HG03175 (cell line): ENCODE data around the gene OOEP.
A peak's percentile ranks its signal among the peaks of the same experiment; 100 is the strongest.
"Not testable (repeated sequence)": the region's sequence is repeated elsewhere in the genome, so short reads cannot be mapped to it uniquely, and the experiment has no call there.

Experiments used
- ATAC-seq: cut with Tn5 transposase; IDR thresholded peaks from one replicate; pipeline ENCODE4 v1.9.1; 2021; ENCODE audit warnings: mild to moderate bottlenecking, moderate library complexity; ENCODE audit not compliant: unreplicated experiment

OOEP gene

DNA sequence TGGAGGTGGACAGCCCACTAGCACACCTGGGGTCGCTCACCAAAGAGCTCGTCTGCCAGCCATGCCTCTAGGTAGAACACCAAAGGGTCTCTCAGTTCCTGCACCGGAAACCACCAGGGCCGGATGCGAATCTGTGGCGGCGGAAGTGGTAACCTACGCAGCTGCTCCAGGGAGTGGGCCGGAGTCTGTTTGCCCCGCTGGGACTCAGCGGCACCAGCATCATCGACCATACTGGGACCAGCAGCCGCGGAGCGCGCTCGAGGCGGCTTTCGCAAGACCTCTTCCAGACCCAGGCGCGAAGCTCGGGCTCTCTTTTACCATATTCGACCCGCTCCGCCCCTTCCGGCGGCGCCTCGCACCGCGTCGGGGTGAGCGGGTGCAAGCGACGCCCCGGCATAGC is at the start of gene OOEP:
TSS of gene OOEP (minus strand) at position 335 of the 400 bp plus-strand sequence. CDS start at position 230, 105 bp downstream.
- no peak for ATAC-seq

DNA sequence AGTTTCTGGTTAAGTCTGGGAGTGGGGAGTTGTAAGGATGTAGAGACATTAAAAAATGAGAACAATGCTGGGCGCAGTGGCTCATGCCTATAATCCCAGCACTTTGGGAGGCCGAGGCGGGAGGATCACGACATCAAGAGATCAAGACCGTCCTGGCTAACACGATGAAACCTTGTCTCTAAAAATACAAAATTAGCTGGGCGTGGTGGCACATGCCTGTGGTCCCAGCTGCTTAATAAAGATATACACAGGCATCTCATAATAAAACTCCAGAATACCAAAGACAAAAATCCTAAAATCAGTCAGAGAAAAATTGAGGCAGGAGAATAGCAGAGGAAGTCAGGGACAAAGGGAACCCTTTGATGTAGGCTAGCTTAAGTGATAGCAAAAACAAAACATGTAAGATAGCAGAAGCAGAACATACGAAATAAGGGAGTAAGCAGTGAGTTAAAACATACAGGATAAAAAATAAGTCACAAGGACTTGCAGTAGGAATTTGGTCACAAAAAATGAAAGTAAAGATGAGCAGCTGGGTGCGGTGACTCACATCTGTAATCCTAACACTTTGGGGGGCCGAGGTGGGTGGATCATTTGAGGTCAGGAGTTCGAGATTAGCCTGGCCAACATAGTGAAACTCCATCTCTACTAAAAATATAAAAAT is 48.5 kb upstream of the OOEP start:
- no peak for ATAC-seq

DNA sequence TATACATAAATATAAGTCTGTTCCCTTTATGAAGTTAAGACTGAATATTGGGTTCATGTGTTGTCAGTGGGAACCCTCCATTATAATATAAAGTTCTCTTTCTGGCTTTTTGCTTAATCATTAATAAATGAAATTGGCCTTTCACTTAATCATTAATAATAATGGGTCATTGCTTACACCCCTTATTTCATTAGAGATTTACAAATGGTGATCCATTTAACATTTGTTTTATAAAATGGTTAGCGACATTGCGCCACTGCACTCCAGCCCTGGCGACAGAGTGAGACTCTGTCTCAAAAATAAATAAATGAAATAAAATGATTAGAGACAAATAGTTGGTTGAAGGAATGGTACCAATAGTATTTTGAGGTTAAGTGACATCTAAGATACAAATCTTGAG is 43.4 kb upstream of the OOEP start:
- no peak for ATAC-seq

DNA sequence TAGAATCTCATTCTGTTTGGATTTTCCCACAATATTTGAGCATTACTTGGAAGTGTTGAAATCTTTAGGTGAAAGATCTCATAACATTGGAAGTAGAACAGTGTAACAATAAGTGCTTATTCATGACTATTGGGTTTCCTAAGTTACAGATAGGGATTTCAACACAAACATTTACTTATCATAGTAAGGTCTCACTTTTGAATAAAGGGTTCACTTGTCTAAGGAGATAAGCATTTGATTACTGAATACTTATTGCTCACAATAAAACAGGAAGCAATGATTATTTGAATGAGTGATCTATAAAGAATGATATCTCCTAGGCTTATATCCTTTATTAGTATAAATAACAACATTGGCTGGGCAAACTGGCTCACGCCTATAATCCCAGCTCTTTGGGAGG is 39.7 kb upstream of the OOEP start:
- ATAC-seq: no peak

DNA sequence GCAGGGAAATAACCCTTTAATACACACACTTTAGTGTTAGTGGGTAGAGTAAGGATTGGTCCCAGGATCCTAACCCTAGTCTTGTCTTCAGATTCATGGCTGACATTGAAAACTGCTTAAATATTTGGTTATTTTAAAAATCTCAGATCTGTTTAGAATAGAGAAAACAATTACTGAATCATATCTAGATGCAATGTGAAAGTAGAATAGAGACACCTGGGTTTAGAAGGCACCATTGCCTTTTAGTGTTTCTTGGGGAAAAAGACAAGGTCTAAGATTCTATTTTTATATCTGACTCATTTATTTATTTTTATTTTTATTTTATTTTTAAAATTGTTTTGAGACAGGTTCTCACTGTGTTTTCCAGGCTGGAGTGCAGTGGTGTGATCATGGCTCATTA is 31.0 kb upstream of the OOEP start:
- no peak for ATAC-seq

DNA sequence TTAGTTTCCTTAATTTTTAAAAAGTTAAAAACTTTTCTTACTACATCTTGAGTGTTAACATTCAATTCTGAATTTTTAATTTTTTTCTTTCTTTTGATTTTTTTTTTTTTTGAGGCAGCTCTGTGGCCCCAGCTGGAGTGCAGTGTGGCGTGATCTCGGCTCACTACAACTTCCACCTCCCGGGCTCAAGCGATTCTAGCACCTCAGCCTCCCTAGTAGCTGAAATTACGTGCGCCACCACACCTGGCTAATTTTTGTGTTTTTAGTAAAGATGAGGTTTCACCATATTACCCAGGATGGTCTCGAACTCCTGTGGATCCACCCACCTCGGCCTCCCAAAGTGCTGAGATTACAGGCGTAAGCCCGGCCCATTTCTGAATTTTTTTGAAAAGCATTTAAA is 26.2 kb upstream of the OOEP start:
- ATAC-seq: no peak

DNA sequence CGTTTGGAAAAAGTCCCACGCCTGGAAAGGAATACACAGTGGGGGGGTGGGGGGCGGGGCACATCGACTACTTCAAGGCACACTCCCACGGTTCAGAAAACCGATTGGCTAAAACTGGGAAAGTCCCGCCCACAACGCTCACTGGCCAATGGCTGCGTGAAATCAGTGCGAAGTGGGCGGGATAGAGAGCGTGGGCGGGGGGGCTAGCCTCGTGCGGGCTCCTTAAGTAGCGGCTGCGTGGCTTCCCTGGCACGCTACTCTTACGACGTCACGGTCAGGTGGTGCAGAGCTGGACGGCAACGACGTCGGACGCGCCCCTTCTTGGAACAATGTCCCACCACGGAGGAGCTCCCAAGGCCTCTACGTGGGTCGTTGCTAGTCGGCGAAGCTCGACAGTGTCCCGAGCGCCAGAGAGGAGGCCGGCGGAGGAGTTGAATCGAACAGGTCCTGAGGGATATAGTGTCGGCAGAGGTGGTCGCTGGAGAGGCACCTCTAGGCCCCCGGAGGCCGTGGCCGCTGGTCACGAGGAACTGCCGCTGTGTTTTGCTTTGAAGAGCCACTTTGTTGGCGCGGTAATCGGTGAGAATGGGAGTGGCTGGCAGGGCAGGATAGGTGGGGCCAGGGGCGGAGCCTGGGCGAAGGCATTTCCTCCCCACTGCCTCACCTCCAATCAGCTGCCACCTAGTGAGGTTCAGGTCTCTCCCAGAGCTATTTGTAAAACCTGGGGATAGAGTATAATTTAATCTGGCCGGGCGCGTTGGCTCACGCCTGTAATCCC is 25.1 kb upstream of the OOEP start, which contains the start of gene DDX43:
TSS of gene DDX43 (plus strand) at position 252 of the 778 bp plus-strand sequence. CDS start at position 330, 78 bp downstream.
- ATAC-seq: no peak

DNA sequence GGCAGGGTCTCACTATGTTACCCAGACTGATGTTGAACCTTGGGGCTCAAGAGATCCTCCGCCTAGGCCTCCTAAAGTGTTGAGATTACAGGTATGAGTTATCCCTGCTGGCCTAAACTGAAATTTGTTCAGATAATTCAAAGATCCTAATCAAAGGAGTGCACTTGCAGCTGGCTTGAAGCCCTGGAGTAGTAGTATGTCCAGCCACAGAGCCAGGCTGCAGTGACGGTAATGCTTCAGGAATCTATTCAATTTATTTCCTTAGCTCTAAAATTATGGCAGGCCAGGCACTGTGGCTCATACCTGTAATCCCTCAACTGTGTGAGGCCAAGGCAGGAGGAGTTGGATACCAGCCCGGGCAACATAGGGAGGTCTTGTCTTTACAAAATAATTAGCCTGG is 23.6 kb upstream of the OOEP start:
- no peak for ATAC-seq

DNA sequence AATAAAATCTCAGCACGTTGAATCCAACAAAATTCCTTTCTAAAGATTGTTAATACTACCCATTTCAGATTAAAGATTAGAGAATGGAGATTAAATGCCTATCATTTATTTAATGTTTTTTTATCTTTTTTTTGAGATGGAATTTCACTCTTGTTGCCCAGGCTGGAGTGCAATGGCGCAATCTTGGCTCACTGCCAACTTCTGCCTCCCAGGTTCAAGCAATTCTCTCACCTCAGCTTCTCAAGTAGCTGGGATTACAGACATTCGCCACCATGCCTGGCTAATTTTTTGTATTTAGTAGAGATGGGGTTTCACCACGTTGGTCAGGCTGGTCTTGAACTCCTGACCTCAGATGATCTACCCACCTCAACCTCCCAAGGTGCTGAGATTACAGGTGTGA is 22.5 kb upstream of the OOEP start:
- not testable (repeated sequence) for ATAC-seq

DNA sequence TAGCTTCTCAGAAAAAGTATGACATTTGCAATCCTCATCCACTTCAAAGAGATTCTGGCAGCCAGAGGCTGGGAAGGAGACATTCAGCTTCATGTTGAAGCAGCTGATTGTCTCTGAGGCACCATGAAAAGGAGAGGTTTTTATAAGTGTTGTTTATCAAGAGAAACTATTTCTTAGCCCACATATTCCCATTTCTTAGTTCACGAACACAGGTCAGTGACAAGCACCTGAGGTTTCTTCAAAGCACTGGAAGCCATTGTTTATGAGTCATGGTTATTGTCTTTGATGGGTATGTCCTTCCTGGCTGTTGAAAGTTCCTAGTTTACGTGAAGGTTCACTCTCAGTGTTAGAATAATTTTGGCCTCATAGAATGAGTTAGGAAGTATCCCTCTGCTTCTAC is 22.0 kb upstream of the OOEP start:
- ATAC-seq: no peak

DNA sequence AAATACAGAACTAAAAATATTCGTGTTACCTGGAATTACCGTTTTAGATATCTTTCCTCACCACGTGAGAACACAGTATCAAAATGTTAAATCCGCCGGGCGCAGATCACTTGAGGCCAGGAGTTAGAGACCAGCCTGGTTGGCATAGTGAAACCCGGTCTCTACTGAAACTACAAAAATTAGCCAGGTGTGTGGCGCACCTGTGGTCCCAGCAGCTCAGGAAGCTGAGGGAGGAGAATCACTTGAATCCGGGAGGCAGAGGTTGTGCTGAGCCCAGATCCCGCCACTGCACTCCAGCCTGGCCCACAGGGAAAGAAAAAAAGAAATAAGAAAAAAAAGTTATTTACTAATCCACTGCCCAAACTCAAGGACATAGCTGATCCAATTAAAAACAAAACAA is 20.2 kb upstream of the OOEP start:
- no peak for ATAC-seq

DNA sequence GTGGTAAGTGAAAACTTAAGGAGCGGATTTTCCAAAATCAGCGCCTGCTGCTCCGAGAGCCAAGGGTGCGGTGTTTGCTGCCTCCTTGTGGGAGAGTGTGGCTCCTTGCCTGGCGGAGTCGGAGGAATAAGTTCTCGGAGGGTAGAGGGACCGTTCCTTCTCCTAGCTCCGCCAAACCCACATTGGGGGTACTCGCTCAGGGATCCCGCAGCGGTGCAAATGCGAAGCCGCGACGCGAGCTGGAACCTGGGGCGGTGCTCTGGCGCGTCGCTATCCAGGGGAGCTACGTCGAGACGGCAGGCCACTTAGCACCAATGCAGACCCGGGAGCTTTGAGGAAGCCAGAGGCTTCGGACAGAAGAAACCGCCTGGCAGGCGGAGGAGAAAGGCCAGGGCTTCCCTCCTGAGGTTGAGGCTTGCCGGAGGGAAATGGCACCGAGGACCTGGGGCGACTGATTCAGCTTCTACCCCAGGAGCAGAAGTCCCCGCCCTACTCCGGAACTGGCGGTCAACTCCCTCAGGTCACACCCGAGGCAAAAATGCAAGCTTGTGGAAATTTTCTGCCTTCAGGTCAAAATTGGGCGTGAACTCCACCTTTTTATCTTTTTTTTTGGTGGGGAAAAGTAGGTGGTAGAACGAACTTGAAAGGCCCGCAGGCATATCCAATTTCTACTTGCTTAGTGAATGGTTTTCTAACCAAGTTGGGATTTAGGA is 19.3 kb upstream of the OOEP start:
- peak; percentile 78 for ATAC-seq

DNA sequence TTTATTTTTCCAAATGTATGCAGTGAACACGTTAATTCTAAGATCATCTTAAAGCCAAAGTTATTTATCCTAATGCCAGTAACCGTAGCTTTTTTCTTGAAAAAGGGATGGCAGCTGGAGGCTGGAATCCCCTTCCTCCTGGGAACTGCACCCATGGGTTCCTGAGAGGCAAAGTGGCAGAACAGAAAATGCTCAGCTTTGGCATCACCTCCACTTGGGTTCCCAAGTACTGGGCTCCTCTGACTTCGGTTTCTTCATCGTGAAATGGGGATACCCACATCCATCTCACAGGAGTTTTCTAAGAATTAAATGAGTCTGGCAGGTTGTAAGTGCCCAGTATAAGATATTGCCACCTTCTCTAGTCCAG is 18.7 kb upstream of the OOEP start:
- ATAC-seq: no peak

DNA sequence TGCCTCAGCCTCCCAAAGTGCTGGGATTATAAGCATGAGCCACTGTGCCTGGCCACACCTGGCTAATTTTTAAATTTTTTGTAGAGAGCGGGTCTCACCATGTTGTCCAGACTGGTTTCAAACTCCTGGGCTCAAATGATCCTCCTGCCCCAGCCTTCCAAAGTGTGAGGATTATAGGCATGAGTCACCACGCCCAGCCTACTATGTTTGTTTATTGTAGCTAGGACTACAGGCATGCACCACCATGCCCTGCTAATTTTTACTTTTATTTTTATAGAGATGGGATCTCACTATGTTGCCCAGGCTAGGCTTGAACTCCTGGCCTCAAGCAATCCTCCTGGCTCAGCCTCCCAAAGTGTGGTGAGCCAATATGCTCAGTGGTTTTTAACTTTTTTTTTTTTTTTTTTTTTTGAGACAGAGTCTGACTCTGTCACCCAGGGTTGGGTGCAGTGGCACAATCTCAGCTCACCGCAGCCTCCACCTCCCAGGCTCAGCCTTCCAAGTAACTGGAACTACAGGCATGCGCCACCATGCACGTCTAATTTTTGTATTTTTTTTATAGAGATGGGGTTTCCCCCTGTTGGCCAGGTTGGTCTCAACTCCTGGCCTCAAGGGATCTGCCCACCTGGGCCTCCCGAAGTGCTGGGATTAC is 12.9 kb upstream of the OOEP start:
- no peak for ATAC-seq

DNA sequence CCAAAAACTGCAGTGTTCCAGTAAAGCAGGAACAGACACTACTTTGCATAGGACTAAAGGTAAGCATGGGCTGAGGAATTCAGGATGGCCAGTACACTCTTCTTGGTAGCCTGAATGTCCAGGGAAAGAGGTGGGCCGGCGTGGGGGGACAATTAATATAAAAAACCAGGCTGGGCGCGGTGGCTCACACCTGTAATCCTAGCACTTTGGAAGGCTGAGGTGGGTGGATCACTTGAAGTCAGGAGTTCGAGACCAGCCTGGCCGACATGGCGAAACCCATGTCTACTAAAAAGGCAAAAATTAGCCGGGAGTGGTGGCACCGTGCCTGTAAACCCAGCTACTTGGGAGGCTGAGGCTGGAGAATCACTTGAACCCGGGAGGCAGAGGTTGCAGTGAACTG is 11.8 kb upstream of the OOEP start:
- ATAC-seq: not testable (repeated sequence)

DNA sequence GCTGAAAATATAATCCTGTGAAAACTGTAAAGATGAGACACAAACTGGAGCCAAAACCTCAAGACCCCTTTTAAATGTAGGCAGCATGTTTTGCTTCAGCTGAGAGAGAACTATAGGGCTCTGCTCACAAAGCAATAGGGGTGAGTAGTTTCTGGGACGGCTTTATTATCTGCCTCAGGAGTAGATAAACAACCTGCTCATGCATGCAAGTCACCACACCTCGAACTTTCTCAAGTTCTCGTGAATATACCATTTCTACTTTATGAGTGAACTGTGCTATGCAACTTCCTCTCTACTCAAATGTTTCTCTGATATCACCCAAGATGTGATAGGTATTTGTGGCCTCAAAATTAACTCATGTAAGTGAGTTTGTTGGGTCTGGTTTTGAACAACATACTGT is 7.5 kb upstream of the OOEP start:
- ATAC-seq: no peak

DNA sequence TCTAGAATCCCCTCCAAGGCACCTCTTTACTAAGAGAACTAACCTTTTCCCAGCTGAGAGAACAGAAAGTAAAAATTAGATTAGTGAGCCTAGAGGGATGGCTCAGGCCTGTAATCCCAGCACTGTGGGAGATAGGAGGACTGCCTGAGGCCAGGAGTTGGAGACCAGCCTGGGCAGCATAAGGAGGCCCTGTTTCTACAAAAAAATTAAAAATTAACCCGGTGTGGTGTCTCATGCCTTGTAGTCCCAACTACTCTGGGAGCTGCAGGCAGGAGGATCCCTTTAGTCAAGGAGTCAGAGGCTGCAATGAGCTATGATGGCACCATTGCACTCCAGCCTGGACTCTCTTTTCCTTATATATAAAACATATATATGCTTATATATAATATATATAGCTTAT is 5.5 kb upstream of the OOEP start:
- ATAC-seq: no peak

DNA sequence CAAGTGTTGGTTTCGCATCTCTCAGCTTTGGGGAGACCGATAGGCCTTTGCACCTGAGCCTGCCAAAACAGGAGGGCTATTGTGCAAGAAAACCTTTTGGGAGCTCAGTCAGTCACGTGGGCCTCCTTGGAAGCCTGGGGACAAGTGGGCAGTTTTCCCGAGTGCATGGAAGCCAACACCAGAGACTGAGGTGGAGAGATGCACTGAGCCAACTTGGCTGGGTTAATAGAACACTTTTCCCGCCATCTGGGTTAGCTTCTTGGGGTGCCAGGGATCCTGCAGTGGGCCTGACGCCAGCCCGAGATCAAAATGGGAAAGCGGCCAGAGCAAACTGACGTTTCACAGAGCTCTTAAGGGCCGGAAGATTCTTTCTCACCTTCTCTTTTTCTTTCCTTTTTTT is 2.8 kb upstream of the OOEP start:
- ATAC-seq: no peak

DNA sequence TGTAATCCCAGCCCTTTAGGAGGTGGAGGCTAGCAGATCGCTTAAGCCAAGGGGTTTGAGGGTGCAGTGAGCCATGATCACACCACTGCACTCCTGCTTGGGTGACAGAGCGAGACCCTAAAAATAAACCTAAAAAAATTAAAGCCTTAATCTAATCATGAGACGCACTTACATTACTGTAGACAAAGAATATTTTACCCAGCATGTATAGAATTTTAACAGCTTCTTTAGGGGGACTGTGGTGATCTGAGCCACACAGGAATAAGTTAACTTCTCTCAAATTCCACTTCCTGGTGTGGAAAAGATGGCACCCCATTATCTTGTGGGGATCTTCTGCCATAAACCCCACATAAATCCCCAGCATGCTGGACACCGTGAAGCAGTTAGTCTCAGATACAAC is 2.3 kb upstream of the OOEP start:
- ATAC-seq: no peak

DNA sequence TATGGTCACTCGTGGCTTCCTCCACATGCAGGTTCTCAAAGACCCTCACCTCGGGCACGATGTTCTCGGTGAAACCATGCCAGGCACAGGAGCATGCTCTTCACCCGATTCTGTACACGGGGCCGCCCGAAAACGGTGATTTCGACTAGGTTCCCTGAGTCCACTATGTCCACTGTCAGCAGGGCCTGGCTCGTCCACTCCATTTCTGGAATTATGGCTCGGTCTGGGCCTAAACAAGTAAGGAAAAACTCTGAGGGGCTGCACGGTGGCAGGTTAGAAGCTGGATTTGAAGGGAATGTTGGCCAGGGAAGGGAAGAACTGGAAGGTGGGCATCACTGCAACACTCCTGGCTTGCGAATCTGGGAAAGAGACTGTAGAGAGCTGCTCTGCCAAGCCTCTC is 540 bp downstream of the OOEP start:
- no peak for ATAC-seq

DNA sequence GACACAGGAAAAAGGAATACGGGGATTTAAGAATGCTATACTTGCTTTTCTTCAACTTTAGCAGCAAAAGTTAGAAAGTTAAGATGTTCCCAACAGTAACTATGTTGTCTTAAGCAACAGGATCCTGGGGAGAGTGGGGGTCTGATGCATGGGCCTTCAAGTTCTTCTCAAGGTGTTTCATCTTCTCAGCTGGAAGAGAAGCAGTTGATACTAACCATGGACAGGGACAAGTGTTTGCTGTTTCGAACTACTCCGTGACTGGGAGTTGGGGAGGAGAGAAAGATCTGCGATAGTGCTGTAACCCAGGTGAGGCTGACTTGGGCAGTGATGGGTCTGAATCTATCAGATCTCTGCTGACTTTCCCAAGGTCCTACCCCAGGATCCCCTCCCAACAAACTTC is 1.0 kb downstream of the OOEP start:
- ATAC-seq: no peak
